GM12864 (cell line): Measurements from ENCODE around the gene GLI1.

Experiments used
- DNase-seq: peaks from one replicate; pipeline ENCODE4 v3.0.0-alpha.2; 2011; ENCODE audit warnings: low read depth
- H3K4me3 ChIP-seq: 2 replicates; pipeline ENCODE4 v1.5.1; 2011; ENCODE audit warnings: mild to moderate bottlenecking, low read depth, low read length, control low read depth
- TF ChIP-seq, protein P1 (sequence below): IDR thresholded peaks from 2 replicates; pipeline ENCODE4 v1.5.1; 2011; ENCODE audit warnings: low read depth, mild to moderate bottlenecking, moderate library complexity, low read length, control low read depth, inconsistent platforms; ENCODE audit errors: missing control alignments

The GLI1 gene

DNA sequence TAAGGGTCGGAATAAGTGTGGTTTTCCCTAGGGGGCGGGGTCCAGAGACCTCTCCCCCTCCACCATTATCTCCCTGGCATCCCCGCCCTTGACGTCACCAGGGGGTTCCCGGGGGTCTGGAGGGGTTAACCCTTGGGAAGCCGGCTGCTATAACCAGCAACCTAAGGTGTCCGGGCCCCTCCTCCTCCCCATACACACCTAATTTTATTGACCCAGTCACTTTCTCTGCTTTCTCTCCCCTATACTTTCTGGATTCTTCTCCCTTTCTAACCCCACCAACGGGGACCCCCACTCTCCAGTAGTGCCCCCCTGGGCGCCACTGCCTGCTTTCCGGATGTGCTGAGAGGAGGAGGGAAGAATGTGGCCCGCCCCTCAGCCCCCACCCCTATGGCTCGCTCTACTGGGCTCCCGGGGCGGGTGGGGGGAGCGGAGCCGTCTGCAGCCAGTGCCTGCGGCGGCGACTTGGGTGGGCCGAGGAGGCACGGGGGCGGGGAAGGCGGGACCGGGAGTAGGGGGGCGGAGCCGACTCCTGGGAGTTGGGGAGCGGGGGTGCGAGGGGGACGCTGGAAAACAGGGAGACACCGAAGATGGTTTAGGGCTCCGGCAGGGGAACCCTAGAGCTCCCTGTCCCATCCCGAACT, 1.8 kb downstream of the GLI1 start:
- TF ChIP-seq, protein P1, sequence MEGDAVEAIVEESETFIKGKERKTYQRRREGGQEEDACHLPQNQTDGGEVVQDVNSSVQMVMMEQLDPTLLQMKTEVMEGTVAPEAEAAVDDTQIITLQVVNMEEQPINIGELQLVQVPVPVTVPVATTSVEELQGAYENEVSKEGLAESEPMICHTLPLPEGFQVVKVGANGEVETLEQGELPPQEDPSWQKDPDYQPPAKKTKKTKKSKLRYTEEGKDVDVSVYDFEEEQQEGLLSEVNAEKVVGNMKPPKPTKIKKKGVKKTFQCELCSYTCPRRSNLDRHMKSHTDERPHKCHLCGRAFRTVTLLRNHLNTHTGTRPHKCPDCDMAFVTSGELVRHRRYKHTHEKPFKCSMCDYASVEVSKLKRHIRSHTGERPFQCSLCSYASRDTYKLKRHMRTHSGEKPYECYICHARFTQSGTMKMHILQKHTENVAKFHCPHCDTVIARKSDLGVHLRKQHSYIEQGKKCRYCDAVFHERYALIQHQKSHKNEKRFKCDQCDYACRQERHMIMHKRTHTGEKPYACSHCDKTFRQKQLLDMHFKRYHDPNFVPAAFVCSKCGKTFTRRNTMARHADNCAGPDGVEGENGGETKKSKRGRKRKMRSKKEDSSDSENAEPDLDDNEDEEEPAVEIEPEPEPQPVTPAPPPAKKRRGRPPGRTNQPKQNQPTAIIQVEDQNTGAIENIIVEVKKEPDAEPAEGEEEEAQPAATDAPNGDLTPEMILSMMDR = no peak
- no peak for DNase-seq
- peak overlapping the region; percentile 45 for H3K4me3 ChIP-seq

DNA sequence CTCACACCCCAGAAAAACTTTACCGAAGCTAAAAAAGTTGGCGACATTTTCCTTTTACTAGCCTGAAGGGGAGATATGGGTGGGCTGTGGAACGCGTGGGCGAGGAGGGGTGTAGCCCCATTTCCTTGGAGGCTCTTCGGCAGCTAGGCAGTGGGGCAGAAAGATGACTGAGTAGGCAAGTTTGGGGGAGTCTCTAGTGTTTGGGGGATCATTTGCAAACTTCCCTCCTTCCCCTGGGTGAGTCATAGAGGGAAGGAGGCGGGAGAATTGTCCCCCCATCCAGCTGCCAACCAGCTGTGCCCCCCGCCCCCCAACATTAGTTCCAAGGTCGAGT, 2.3 kb downstream of the GLI1 start:
- DNase-seq = no peak
- TF ChIP-seq, protein P1 = no peak
- H3K4me3 ChIP-seq = peak overlapping the region; percentile 45

DNA sequence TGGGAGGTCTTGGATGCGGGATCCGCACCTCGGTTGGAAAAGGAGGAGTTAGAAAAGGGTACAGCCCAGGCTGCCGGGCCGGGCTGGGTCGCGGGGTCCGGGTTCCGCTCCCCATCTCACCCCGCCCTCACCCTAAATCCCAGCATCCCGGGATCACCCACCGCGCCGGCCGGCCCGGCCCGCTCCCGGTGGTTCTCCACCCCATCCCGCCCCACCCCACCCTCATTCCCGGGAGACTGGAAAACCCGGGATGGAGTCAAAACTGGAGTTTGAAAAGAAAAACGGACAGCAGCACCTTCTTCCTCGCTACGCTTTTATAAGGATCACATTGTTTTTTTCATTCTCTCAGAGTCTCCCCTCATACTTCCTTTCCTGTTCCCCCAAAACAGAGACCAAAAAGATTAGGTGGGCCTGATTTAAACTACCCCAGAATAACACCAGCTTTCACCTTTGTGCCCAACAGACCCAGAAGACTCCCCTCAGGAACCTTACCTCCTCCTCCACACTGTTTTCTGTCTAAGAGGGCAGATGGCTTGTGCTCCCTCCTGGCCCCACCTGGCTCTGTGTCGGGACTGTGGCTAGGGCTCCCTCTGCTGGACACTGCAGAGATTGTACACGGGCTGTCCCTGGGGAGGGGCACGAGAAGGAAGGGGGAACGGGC, 2.8 kb downstream of the GLI1 start:
- peak; percentile 77 for DNase-seq
- peak overlapping the region; percentile 45 for H3K4me3 ChIP-seq
- TF ChIP-seq, protein P1 = peak; percentile 94

DNA sequence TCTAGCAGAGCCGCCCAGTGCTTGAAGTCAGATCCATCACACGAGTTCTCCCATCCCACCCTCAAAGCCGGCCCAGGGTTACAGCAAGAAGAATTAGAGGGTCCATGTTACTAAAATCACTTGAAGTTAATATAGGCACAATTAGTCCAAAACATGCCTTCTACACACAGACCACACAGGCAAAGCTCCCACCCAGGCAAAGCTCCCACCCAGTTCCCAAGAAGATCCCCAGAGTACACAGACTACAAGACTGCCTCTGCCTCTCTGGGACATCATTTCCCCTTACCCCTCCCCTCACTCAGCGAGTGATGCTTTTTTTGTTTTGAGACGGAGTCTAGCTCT, 3.3 kb downstream of the GLI1 start:
- TF ChIP-seq, protein P1 = no peak
- H3K4me3 ChIP-seq = no peak overlapping the region

DNA sequence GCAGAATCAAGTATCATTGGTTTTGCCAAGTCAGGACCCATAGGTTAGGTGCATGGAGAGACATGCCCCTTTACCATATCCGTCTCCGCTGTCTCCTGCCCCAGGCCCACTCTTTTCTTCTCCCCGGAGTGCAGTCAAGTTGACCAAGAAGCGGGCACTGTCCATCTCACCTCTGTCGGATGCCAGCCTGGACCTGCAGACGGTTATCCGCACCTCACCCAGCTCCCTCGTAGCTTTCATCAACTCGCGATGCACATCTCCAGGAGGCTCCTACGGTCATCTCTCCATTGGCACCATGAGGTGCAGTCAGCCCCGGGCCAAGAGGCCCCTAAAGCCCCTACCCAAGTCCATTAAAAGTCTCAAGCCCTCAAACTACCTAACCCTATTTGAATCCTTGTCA, 5.0 kb downstream of the GLI1 start:
- TF ChIP-seq, protein P1 = no peak
- H3K4me3 ChIP-seq = no peak overlapping the region
- no peak for DNase-seq

More for the DNA sequence above, 3.3 kb downstream of the GLI1 start:
- DNase-seq = no peak

DNA sequence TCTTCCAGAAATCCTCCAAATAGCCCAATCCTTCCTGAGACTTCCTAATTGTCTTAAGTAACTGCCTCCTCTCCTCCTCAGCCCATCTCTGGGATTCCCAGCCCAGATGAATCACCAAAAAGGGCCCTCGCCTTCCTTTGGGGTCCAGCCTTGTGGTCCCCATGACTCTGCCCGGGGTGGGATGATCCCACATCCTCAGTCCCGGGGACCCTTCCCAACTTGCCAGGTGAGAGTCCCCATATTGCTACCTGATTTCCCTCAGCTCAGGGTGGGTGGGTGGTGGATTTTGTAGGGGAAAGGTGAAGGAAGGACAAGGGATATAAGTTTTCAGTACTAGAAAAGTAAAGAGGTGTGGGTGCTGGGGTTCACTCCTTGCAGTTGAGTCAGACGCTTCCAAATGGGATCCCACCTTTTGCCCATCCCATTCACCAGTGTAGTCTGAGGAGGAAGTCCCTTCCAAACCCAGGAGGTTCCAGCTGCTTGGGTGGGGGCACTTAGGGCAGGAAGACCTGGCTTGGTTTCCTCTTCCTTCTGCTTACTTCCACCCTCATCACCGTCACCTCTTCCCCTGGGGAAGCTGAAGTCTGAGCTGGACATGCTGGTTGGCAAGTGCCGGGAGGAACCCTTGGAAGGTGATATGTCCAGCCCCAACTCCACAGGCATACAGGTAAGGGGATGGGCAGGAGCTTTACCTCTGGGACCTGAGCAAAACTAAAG, 5.6 kb downstream of the GLI1 start:
- no peak for DNase-seq
- TF ChIP-seq, protein P1 = no peak
- no peak overlapping the region for H3K4me3 ChIP-seq
